ENCODE data around the gene ADAMTS2.

Gene ADAMTS2

GRCh38 chr5:179337796-179338676, 7.2 kb downstream of the ADAMTS2 start:
- Histone ChIP-seq H3K4me3 (ENCODE audit: low read depth in 1 of 2, low read length in 2 of 2) (no peak overlapping the region), H3K4me2 (ENCODE audit: insufficient read depth, low read length) (no peak overlapping the region), H4K20me1 (ENCODE audit: insufficient read depth, low read length) (0 out of 2 replicates have a peak, but pooled peaks cover 3% of the 10 kb centered on the region), H3K9ac (ENCODE audit: low read depth, low read length) (no peak overlapping the region), H3K4me1 (ENCODE audit: insufficient read depth, low read length) (no peaks in the 10 kb centered on the region), H3K36me3 (ENCODE audit: insufficient read depth, low read length) (no peaks in the 10 kb centered on the region), H3K9me3 (ENCODE audit: insufficient read depth, low read length, severe bottlenecking) (no peaks in the 10 kb centered on the region), H3K27me3 (ENCODE audit: insufficient read depth, low read length, poor library complexity) (peaks cover 2% of the 10 kb centered on the region), H3K79me2 (ENCODE audit: insufficient read depth, low read length) (no peaks in the 10 kb centered on the region), H2AFZ (ENCODE audit: low read depth, low read length) (no peak overlapping the region), H3K27ac (ENCODE audit: low read length) (no peak overlapping the region)
- no peak for TF ChIP-seq EZH2 (IDR thresholded peaks at IDR 0.05; ENCODE audit: borderline replicate concordance, low read depth, low read length, severe bottlenecking)
- TF ChIP-seq, protein P1, sequence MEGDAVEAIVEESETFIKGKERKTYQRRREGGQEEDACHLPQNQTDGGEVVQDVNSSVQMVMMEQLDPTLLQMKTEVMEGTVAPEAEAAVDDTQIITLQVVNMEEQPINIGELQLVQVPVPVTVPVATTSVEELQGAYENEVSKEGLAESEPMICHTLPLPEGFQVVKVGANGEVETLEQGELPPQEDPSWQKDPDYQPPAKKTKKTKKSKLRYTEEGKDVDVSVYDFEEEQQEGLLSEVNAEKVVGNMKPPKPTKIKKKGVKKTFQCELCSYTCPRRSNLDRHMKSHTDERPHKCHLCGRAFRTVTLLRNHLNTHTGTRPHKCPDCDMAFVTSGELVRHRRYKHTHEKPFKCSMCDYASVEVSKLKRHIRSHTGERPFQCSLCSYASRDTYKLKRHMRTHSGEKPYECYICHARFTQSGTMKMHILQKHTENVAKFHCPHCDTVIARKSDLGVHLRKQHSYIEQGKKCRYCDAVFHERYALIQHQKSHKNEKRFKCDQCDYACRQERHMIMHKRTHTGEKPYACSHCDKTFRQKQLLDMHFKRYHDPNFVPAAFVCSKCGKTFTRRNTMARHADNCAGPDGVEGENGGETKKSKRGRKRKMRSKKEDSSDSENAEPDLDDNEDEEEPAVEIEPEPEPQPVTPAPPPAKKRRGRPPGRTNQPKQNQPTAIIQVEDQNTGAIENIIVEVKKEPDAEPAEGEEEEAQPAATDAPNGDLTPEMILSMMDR (IDR thresholded peaks at IDR 0.05; ENCODE audit: borderline replicate concordance, extremely low read depth, low read length, poor library complexity, severe bottlenecking), result no peak
- DNase-seq (no peak), ATAC-seq (ENCODE audit: insufficient read depth, low read depth) (no peak)

GRCh38 chr5:179336871-179337795, 8.1 kb downstream of the ADAMTS2 start:
- H3K4me3 ChIP-seq (ENCODE audit: low read depth in 1 of 2, low read length in 2 of 2), result no peak overlapping the region
- H3K4me1 ChIP-seq (ENCODE audit: insufficient read depth, low read length), result no peaks in the 10 kb centered on the region
- H3K27ac ChIP-seq (ENCODE audit: low read length), result no peak overlapping the region
- no peak for ATAC-seq (ENCODE audit: insufficient read depth, low read depth)
- no peak overlapping the region for H3K9ac ChIP-seq (ENCODE audit: low read depth, low read length)
- H3K9me3 ChIP-seq (ENCODE audit: insufficient read depth, low read length, severe bottlenecking), result no peaks in the 10 kb centered on the region
- no peak for DNase-seq
- no peak overlapping the region for H2AFZ ChIP-seq (ENCODE audit: low read depth, low read length)
- TF ChIP-seq, protein P1 (IDR thresholded peaks at IDR 0.05; ENCODE audit: borderline replicate concordance, extremely low read depth, low read length, poor library complexity, severe bottlenecking), result no peak
- no peak for TF ChIP-seq EZH2 (IDR thresholded peaks at IDR 0.05; ENCODE audit: borderline replicate concordance, low read depth, low read length, severe bottlenecking)
- no peaks in the 10 kb centered on the region for H3K79me2 ChIP-seq (ENCODE audit: insufficient read depth, low read length)
- H3K4me2 ChIP-seq (ENCODE audit: insufficient read depth, low read length), result no peak overlapping the region
- H4K20me1 ChIP-seq (ENCODE audit: insufficient read depth, low read length), result 0 out of 2 replicates have a peak, but pooled peaks cover 3% of the 10 kb centered on the region
- H3K36me3 ChIP-seq (ENCODE audit: insufficient read depth, low read length), result no peaks in the 10 kb centered on the region
- H3K27me3 ChIP-seq (ENCODE audit: insufficient read depth, low read length, poor library complexity), result peaks cover 2% of the 10 kb centered on the region

DNA sequence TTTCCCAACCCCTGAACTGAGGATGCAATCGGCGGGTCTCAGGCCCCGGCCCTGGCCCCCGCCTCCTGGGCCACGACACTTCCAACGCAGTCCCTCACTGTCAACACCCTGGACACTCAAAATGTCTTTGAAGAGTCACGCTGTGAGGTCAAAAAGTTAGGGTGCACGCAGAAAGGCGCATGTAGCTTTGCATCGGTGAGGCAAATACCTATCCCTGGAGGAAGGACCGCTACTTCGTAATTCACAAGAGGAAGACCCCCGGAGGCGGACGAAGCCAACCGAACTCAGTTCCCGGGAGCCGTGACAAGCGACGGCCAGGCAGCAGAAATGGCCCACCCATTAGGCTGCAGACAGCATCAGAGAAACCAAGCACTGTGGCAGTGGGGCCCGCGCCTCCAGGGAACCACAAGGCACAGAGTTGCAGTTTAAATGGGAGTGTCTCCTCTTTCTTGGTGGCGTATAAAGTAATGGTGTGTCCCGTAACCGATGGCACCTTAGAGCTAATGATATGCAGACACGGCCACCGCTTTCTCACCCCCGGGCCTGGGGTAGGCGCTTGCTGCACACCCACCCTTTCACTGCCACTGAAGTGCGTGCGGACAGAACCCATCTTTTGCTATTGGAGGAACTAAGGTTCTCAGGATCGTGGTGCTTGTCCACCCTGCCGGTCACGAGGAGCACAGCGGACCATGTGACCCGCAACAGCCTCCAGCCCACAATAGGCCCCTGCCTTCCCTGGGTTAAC, 9.0 kb downstream of the ADAMTS2 start:
- no peaks in the 10 kb centered on the region for H3K36me3 ChIP-seq (ENCODE audit: insufficient read depth, low read length)
- no peak overlapping the region for H3K27ac ChIP-seq (ENCODE audit: low read length)
- H3K27me3 ChIP-seq (ENCODE audit: insufficient read depth, low read length, poor library complexity), result no peaks in the 10 kb centered on the region
- H3K9ac ChIP-seq (ENCODE audit: low read depth, low read length), result no peak overlapping the region
- ATAC-seq (ENCODE audit: insufficient read depth, low read depth), result no peak
- H3K79me2 ChIP-seq (ENCODE audit: insufficient read depth, low read length), result no peaks in the 10 kb centered on the region
- no peaks in the 10 kb centered on the region for H3K4me1 ChIP-seq (ENCODE audit: insufficient read depth, low read length)
- no peaks in the 10 kb centered on the region for H3K9me3 ChIP-seq (ENCODE audit: insufficient read depth, low read length, severe bottlenecking)
- H2AFZ ChIP-seq (ENCODE audit: low read depth, low read length), result no peak overlapping the region
- H3K4me3 ChIP-seq (ENCODE audit: low read depth in 1 of 2, low read length in 2 of 2), result no peak overlapping the region
- TF ChIP-seq, protein P1 (IDR thresholded peaks at IDR 0.05; ENCODE audit: borderline replicate concordance, extremely low read depth, low read length, poor library complexity, severe bottlenecking), result no peak
- TF ChIP-seq EZH2 (IDR thresholded peaks at IDR 0.05; ENCODE audit: borderline replicate concordance, low read depth, low read length, severe bottlenecking), result no peak
- 0 out of 2 replicates have a peak, but pooled peaks cover 3% of the 10 kb centered on the region for H4K20me1 ChIP-seq (ENCODE audit: insufficient read depth, low read length)
- H3K4me2 ChIP-seq (ENCODE audit: insufficient read depth, low read length), result no peak overlapping the region
- DNase-seq, result no peak

Measured in DND-41 (cell line).